Stimulated activated naive B cell treated with anti-CD40 and anti-IgM and Interleukin-4, amounts not matched to agents 10 μg/mL and 1 μg/mL and 100 μg/mL, for 72 hours (primary cell): ENCODE measurements around the gene ZDHHC21.

Experiments
- ATAC-seq, 2 donors: fragments of 150-1000 bp; cut with Tn5 transposase; replicated peaks; 2 replicates each; pipeline ENCODE4 v1.10.0; 2021; ENCODE audit warnings: moderate library complexity in 1 of 2
- DNase-seq: peaks from one replicate; pipeline ENCODE4 v3.0.0; 2021
- H3K27ac Mint-ChIP-seq: one replicate; pipeline ENCODE4 v1.8.0; 2022; ENCODE audit warnings: mild to moderate bottlenecking, mixed read lengths
- H3K27me3 Mint-ChIP-seq, 2 donors: one replicate each; pipeline ENCODE4 v1.8.0; 2022; ENCODE audit warnings: mixed read lengths in 2 of 2
- H3K36me3 Mint-ChIP-seq, 2 donors: one replicate each; pipeline ENCODE4 v1.8.0; 2022; ENCODE audit warnings: mixed read lengths in 2 of 2, mild to moderate bottlenecking in 1 of 2
- H3K4me1 Mint-ChIP-seq, 2 donors: one replicate each; pipeline ENCODE4 v1.8.0; 2022; ENCODE audit warnings: mixed read lengths in 2 of 2, mild to moderate bottlenecking in 1 of 2
- H3K4me3 Mint-ChIP-seq, 2 donors: one replicate each; pipeline ENCODE4 v1.8.0; 2022; ENCODE audit warnings: mild to moderate bottlenecking in 2 of 2, mixed read lengths in 2 of 2, moderate library complexity in 1 of 2
- H3K9me3 Mint-ChIP-seq, 2 donors: one replicate each; pipeline ENCODE4 v1.8.0; 2022; ENCODE audit warnings: mixed read lengths in 2 of 2, mild to moderate bottlenecking in 1 of 2

ZDHHC21 gene, protein sequence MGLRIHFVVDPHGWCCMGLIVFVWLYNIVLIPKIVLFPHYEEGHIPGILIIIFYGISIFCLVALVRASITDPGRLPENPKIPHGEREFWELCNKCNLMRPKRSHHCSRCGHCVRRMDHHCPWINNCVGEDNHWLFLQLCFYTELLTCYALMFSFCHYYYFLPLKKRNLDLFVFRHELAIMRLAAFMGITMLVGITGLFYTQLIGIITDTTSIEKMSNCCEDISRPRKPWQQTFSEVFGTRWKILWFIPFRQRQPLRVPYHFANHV

GRCh38 chr9:14693251-14693861, at the start of gene ZDHHC21:
Gene ZDHHC21, minus strand, starts transcription at chr9:14693432. Its CDS starts 19,092 bp downstream, at chr9:14674340.
- Mint-ChIP-seq H3K27me3 (peaks cover 9 to 12% of the 10 kb centered on the region in 2 donors), H3K27ac (peak within 1 kb of the TSS; percentile 96), H3K4me3 (peak within 1 kb of the TSS; percentile 93 to 96), H3K36me3 (peaks cover 11 to 14% of the 10 kb centered on the region in 2 donors), H3K4me1 (peaks cover 28 to 30% of the 10 kb centered on the region in 2 donors), H3K9me3 (no peaks in the 10 kb centered on the region)
- DNase-seq (peak; percentile 70), ATAC-seq (peak; percentile 91)

- Mint-ChIP-seq H3K4me3 (no peak overlapping the region), H3K36me3 (no peaks in the 10 kb centered on the region), H3K27ac (no peak overlapping the region), H3K27me3 (peaks cover 27% of the 10 kb centered on the region in 2 donors), H3K4me1 (peaks cover 0 to 1% of the 10 kb centered on the region in 2 donors), H3K9me3 (peaks cover 3% of the 10 kb centered on the region in 2 donors)
- ATAC-seq (no peak), DNase-seq (no peak)
These were observed 48.1 kb upstream of the ZDHHC21 start for GRCh38 chr9:14741369-14741768.

GRCh38 chr9:14733133-14733532, 39.9 kb upstream of the ZDHHC21 start:
- DNase-seq (no peak), ATAC-seq (no peak)
- no peak overlapping the region for H3K27ac Mint-ChIP-seq
- peaks cover 14 to 36% of the 10 kb centered on the region in 2 donors for H3K27me3 Mint-ChIP-seq
- H3K4me3 Mint-ChIP-seq: no peak overlapping the region
- no peaks in the 10 kb centered on the region for H3K36me3 Mint-ChIP-seq
- no peaks in the 10 kb centered on the region for H3K9me3 Mint-ChIP-seq
- H3K4me1 Mint-ChIP-seq: no peaks in the 10 kb centered on the region

- H3K27me3 Mint-ChIP-seq: peaks cover 5 to 25% of the 10 kb centered on the region in 2 donors
- no peaks in the 10 kb centered on the region for H3K9me3 Mint-ChIP-seq
- no peak for ATAC-seq
- no peak overlapping the region for H3K27ac Mint-ChIP-seq
- no peak overlapping the region for H3K4me3 Mint-ChIP-seq
- DNase-seq: no peak
- no peaks in the 10 kb centered on the region for H3K36me3 Mint-ChIP-seq
- H3K4me1 Mint-ChIP-seq: no peaks in the 10 kb centered on the region
These were observed 38.2 kb upstream of the ZDHHC21 start for GRCh38 chr9:14731294-14731981.

DNA sequence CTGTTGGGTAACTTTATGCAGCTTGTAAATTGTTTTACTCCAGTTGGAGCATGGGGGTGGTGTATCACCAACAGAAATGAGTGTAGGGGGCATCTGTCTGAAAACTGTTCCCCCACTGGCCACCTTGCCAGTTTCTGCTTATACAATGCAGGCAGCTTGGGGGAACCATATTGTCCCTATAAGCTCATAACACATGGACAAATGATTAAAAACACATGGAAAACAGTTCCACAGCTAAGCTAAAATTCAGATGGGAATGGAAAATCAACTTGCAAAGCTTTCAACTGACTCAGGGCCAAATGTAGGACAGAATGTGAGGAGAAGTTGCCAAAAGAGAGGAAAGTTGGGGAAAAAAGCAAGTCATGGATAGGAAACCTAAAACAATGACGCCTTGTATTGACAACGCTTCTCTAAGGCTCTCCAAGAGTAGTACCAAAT, 37.2 kb upstream of the ZDHHC21 start:
- ATAC-seq (no peak), DNase-seq (no peak)
- Mint-ChIP-seq H3K4me1 (no peaks in the 10 kb centered on the region), H3K27ac (no peak overlapping the region), H3K4me3 (no peak overlapping the region), H3K36me3 (no peaks in the 10 kb centered on the region), H3K27me3 (peaks cover 8 to 26% of the 10 kb centered on the region in 2 donors), H3K9me3 (no peaks in the 10 kb centered on the region)

DNA sequence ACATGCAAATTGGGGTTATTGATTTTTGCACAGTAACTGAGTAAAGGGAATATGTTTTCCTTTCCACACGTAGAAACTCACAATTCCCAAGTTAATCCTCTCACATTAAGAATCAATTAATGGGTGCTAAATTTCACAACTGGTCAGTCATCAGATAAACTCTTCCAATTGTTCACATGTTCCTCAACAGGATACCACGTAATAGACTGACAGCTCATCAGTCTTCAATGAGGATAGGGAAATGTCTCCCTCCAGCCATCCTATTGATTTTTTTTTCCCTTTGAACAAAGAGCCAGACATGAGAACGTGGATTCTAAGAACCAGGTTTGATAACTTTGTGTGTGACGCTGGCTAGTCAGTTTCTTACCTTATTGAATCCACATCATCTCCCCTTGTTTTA, 30.1 kb upstream of the ZDHHC21 start:
- no peak for DNase-seq
- Mint-ChIP-seq H3K4me3 (no peak overlapping the region), H3K9me3 (no peaks in the 10 kb centered on the region), H3K27ac (no peak overlapping the region), H3K36me3 (no peaks in the 10 kb centered on the region), H3K4me1 (no peaks in the 10 kb centered on the region), H3K27me3 (peaks cover 11 to 56% of the 10 kb centered on the region in 2 donors)
- ATAC-seq: no peak

DNA sequence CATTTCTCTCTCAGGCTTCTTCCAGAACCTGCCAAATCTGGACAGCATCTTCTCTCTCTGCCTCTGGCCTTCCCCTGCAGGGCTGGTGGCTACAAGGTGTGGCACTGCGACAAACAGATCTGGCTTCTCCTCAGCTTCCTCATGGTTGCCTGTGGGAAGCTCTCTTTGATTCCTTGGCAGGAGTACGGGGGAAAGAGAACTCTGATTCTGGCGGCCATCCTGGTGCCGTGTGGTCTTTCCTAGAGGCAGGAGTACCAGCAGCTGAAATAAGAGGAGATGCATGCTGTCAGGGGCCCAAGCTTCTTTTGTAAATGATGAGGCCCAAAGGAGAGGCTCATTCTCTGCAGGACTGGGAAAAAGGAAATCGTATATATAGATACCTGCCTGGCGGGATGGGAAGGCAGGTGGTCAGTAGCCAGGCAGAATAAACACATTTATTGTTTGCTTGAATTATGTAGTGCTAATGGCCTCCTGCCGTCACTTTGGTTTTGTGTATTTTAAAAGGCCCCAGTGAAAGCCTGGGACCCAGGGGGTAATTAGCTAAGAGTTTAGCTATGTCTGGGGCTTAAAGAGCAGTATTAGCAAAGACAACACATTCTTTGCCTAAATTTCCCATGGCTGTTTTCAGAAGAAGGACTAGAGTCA, 29.3 kb upstream of the ZDHHC21 start, which contains the start of gene CER1:
Gene CER1, minus strand, starts transcription at position 343 of the 645 bp plus-strand sequence. Its CDS starts 61 bp downstream, at position 282.
- no peaks in the 10 kb centered on the region for H3K4me1 Mint-ChIP-seq
- ATAC-seq (no peak), DNase-seq (no peak)
- H3K4me3 Mint-ChIP-seq: no peak within 1 kb of the TSS
- H3K9me3 Mint-ChIP-seq: no peaks in the 10 kb centered on the region
- H3K27ac Mint-ChIP-seq: no peak within 1 kb of the TSS
- H3K27me3 Mint-ChIP-seq: peaks cover 11 to 56% of the 10 kb centered on the region in 2 donors
- H3K36me3 Mint-ChIP-seq: no peaks in the 10 kb centered on the region

DNA sequence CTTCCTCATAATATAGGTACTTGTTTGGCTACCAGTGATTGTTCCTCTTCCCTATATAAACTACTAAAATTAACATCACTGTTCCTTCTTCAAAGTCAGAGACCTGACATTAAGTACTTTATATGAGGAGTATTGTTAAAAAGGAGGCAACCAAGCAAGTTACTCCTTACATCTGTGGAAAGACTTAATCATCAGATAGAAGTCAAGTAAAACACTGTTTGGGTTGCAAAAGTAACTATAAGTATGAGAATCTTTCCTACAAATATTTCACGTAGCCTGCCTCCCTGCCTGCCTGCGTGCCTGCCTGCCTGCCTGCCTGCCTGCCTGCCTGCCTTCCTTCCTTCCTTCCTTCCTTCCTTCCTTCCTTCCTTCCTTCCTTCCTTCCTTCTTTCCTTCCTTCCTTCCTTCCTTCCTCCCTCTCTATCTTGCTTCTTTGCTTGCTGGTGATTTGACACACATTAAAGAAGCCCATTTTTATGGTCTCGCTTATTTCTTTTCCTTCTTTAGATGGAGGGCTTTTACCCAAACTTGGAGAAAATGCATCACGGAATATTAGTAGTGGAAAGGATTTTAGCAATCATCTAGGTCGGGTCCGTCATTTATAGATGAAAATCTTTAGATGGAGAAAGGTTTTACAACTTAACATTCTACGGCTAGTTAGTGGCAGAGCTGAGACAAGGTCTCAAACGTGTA, 26.1 kb upstream of the ZDHHC21 start:
- DNase-seq (no peak), ATAC-seq (no peak)
- Mint-ChIP-seq H3K9me3 (no peaks in the 10 kb centered on the region), H3K4me1 (no peaks in the 10 kb centered on the region), H3K4me3 (no peak overlapping the region), H3K27ac (no peak overlapping the region), H3K27me3 (peaks cover 7 to 55% of the 10 kb centered on the region in 2 donors), H3K36me3 (no peaks in the 10 kb centered on the region)

DNA sequence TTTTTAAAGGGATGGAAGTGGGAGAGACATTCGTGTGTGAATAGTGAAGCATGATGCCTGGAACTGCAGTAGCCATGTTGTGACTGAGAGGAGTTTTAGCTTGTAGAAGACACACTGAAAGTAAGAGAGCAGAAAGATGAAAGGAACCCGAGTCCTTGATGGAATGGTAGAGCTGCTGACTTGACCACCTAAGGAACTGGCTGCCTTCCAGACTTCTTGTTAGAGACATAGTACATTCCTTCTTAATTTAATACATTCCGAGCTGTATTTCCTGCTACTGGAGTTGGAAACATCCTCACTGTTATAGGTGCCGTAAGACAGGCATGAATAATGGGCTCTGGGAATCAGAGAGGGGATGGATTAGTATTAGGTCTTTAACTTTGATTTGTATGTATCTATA, 21.9 kb upstream of the ZDHHC21 start:
- Mint-ChIP-seq H3K9me3 (peaks cover 2 to 4% of the 10 kb centered on the region in 2 donors), H3K27me3 (peaks cover 24 to 40% of the 10 kb centered on the region in 2 donors)

DNA sequence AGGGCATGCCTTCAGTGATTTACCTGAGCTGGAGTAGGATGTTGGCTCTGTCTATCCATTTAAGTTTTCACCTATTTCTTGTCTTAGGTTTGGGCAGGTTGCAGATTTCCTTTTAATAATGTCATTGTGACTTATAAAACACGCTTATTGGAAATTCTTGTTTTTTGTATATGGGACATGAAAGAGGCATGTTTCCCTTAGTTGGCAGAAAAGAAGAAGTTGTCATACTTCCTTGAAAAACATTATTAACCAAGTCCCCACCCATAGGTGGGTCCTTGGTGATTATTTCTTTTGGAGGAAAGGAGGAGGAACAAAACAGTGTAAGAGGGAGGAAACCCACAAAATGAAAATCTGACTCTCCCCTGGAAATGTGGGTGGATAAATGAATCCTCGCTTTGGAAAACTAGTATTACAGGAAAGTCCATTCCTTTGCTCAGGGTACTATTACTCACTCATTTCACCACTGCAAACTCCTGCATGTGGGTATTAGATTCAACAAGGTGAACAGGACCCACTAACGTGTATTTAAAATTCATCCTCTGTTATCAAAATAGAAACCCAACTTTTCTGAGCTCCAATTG, 20.0 kb upstream of the ZDHHC21 start:
- peaks cover 3 to 5% of the 10 kb centered on the region in 2 donors for H3K36me3 Mint-ChIP-seq
- peaks cover 39 to 46% of the 10 kb centered on the region in 2 donors for H3K27me3 Mint-ChIP-seq
- no peak overlapping the region for H3K27ac Mint-ChIP-seq
- peaks cover 5 to 8% of the 10 kb centered on the region in 2 donors for H3K9me3 Mint-ChIP-seq
- peaks cover 5 to 12% of the 10 kb centered on the region in 2 donors for H3K4me1 Mint-ChIP-seq
- no peak for DNase-seq
- no peak for ATAC-seq
- no peak overlapping the region for H3K4me3 Mint-ChIP-seq

More for the DNA sequence above, 21.9 kb upstream of the ZDHHC21 start:
- DNase-seq (no peak), ATAC-seq (no peak)
- Mint-ChIP-seq H3K36me3 (peaks cover 0 to 1% of the 10 kb centered on the region in 2 donors), H3K27ac (no peak overlapping the region), H3K4me3 (no peak overlapping the region), H3K4me1 (peaks cover 5 to 12% of the 10 kb centered on the region in 2 donors)

DNA sequence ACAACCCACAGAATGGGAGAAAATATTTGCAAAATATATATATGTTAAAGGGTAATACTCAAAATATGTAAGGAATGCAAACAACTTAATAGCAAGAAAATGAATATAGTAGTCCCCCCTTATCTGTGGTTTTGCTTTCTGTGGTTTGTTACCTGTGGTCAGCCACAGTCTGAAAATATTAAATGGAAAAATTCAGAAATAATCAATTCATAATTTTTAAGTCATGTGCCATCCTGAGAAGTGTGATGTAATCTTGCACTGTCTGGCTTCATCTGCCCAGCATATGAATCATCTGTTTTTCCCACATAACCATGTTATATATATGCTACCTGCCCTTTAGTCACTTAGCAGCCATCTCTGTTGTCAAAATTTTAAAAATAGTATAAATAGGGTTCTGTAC, 17.6 kb upstream of the ZDHHC21 start:
- Mint-ChIP-seq H3K36me3 (peaks cover 3 to 5% of the 10 kb centered on the region in 2 donors), H3K27ac (no peak overlapping the region), H3K4me1 (peaks cover 7 to 24% of the 10 kb centered on the region in 2 donors), H3K9me3 (peaks cover 7 to 8% of the 10 kb centered on the region in 2 donors), H3K27me3 (peaks cover 39 to 44% of the 10 kb centered on the region in 2 donors), H3K4me3 (no peak overlapping the region)
- DNase-seq (no peak), ATAC-seq (no peak)

DNA sequence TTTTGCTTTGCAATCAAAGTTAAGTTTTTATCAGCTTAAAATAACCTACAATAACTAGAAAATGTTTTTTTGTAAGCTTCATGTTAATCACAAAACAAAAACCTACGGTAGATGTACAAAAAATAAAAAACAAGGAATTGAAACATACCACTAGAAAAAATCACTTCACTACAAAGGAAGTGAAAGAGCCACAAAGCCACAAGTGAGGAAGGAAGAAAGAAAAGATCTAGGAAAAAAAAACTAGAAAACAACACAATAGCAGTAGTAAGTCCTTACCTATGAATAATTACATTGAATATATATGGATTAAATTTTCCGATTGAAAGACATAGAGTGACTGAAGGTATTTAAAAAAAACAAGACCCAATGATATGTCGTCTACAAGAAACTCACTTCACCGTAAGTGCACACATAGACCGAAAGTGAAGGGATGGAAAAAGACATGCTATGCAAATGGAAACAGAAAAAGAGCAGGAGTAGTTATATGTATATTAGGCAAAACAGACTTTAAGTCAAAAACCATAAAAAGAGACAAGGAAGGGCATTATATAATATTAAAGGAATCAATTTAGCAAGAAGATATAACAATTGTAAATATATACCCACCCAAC, 13.4 kb upstream of the ZDHHC21 start:
- DNase-seq (no peak), ATAC-seq (peak; percentile 74 to 79)
- peak overlapping the region; percentile 0 to 43 for H3K4me3 Mint-ChIP-seq
- H3K36me3 Mint-ChIP-seq: peaks cover 5 to 9% of the 10 kb centered on the region in 2 donors
- H3K27me3 Mint-ChIP-seq: peaks cover 36 to 51% of the 10 kb centered on the region in 2 donors
- H3K4me1 Mint-ChIP-seq: peaks cover 2 to 13% of the 10 kb centered on the region in 2 donors
- H3K27ac Mint-ChIP-seq: no peak overlapping the region
- H3K9me3 Mint-ChIP-seq: peaks cover 11 to 17% of the 10 kb centered on the region in 2 donors

GRCh38 chr9:14705079-14705478, 11.8 kb upstream of the ZDHHC21 start:
- no peak overlapping the region for H3K27ac Mint-ChIP-seq
- H3K4me3 Mint-ChIP-seq: no peak overlapping the region
- peaks cover 29 to 39% of the 10 kb centered on the region in 2 donors for H3K27me3 Mint-ChIP-seq

More at GRCh38 chr9:14705079-14705478, 11.8 kb upstream of the ZDHHC21 start:
- Mint-ChIP-seq H3K4me1 (peaks cover 2 to 13% of the 10 kb centered on the region in 2 donors), H3K9me3 (peaks cover 9 to 13% of the 10 kb centered on the region in 2 donors), H3K36me3 (peaks cover 3 to 9% of the 10 kb centered on the region in 2 donors)
- no peak for ATAC-seq
- no peak for DNase-seq
